ENCODE measurements around the gene CEP72.
"Not testable (repeated sequence)": the region's sequence is repeated elsewhere in the genome, so short reads cannot be mapped to it uniquely, and the experiment has no call there.

Gene CEP72

DNA sequence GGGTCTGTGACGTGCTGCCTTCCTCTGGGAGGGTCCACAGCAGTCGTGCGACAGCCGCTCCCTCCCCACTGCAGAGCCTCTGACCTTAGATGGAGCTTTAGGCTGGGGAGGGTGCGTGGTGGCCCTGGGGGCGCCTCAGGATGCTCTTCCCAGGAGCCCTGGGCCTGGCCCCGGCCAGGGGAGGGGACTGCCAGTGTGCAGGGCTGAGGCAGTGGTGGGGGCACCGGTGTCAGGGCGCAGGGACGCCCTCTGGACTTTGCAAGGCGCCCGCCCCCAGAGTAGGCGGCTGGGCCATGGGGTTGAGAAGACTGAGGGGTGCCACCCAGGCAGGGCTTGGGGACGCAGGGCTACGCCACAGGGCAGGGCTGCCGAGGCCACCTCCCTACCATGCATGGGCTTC lies 66.4 kb downstream of the CEP72 start:
- Histone ChIP-seq H3K27me3 (replicated peaks in 2 of 5; ENCODE audit: control insufficient read depth in 4 of 5, insufficient read depth in 5 of 5, low read length in 4 of 5) (peaks cover 0 to 42% (median 2%) of the 10 kb centered on the region in 5 experiments), H3K4me1 (ENCODE audit: control extremely low read depth in 1 of 4, control insufficient read depth in 4 of 4, insufficient read depth in 4 of 4, low read length in 3 of 4) (peaks cover 0 to 10% (median 5%) of the 10 kb centered on the region in 4 experiments)
- POLR2A ChIA-PET; H3K4me3 ChIP-seq (ENCODE audit: control insufficient read depth in 1 of 7, extremely low read depth in 1 of 7, insufficient read depth in 4 of 7, low read depth in 2 of 7, low read length in 6 of 7); DNase-seq; CTCF ChIA-PET; H3K36me3 ChIP-seq (ENCODE audit: control insufficient read depth in 4 of 4, insufficient read depth in 4 of 4, low read length in 3 of 4); H3K9me3 ChIP-seq (ENCODE audit: control extremely low read depth in 1 of 5, control insufficient read depth in 4 of 5, insufficient read depth in 2 of 5, low read depth in 1 of 5, low read length in 4 of 5); H3K27ac ChIP-seq (ENCODE audit: insufficient read depth in 1 of 2, low read depth in 1 of 2, low read length in 2 of 2, poor library complexity in 1 of 2, severe bottlenecking in 2 of 2): not testable (repeated sequence)
- 52% methylated on average over 2 of the region's 16 CpGs for WGBS (ENCODE audit: insufficient coverage)

DNA sequence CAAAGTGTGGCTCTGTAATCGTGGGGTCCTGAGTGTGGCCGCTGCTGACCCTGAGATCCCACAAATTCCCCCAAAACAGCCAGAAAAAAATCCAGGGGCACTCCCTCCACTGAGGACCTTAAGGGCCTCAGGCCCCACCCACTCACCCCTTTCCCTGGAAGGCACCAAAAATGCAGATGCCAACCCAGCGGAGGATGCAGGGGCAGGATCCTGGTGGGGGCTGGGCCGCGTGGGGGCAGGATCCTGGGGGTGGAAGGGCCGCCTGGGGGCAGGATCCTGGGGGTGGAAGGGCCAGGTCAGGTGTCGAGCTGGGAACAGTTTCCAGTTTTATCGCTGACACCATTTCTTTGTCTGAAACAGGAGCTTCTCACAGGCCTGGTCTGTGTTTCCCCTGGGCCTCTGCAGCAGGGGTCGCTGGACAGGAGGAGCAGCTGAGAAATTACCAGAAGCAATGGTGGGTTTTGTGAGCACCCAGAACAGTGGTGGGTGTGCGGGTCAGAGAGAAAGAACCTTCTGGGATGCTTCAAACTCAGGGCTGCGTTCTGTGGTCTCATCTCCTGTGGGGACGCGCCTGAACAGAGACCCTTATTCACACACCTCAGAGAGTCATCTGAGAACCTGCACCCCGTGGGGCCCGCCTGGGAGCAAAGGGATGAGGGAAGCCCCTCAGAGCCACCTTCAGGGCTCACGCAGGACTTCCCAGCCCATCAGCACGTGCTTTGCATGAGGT lies 67.2 kb downstream of the CEP72 start:
- DNase-seq; CTCF ChIA-PET; H3K9me3 ChIP-seq (ENCODE audit: control extremely low read depth in 1 of 5, control insufficient read depth in 4 of 5, insufficient read depth in 2 of 5, low read depth in 1 of 5, low read length in 4 of 5); H3K4me3 ChIP-seq (ENCODE audit: control insufficient read depth in 1 of 7, extremely low read depth in 1 of 7, insufficient read depth in 4 of 7, low read depth in 2 of 7, low read length in 6 of 7); H3K27ac ChIP-seq (ENCODE audit: insufficient read depth in 1 of 2, low read depth in 1 of 2, low read length in 2 of 2, poor library complexity in 1 of 2, severe bottlenecking in 2 of 2); POLR2A ChIA-PET; H3K4me1 ChIP-seq (ENCODE audit: control extremely low read depth in 1 of 4, control insufficient read depth in 4 of 4, insufficient read depth in 4 of 4, low read length in 3 of 4); H3K36me3 ChIP-seq (ENCODE audit: control insufficient read depth in 4 of 4, insufficient read depth in 4 of 4, low read length in 3 of 4): not testable (repeated sequence)
- 77% methylated on average over 5 of the region's 17 CpGs for WGBS (ENCODE audit: insufficient coverage)
- H3K27me3 ChIP-seq (replicated peaks in 2 of 5; ENCODE audit: control insufficient read depth in 4 of 5, insufficient read depth in 5 of 5, low read length in 4 of 5), result peaks cover 0 to 34% (median 2%) of the 10 kb centered on the region in 5 experiments

DNA sequence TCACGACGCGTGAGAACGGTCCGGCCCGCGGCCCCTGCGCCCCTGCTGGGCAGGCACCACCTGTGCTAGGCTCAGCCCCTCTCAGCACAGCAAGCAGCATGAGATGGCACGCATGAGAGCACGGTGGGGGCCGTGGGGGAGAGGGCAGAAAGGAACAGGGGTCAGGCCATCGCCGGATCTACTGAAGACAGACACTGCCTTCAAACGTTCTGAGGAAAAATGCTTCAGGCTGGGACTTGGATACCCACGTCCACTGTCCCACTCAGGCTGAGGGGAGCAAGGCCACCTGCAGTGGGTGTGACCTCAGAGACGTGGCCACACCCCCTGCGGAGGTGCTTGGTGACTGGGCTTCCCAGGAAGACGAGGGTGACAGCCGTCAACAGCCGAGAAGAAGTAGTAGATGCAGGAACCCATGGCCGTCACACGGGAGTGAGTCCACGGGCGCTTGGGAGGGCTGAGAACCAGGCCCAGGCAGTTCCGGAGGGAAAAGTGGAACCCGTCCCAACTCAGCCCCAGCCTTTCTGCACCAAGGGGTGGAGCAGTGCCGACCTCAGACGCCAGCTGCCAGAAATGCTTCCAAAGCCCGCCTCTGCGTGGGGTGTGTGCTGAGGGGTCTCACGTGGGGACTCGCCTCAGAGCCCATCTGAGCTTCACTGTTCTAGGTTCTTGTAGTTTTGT lies 68.1 kb downstream of the CEP72 start:
- H3K36me3 ChIP-seq (ENCODE audit: control insufficient read depth in 4 of 4, insufficient read depth in 4 of 4, low read length in 3 of 4); CTCF ChIA-PET: not testable (repeated sequence)
- WGBS (ENCODE audit: insufficient coverage), result no CpG with 5 or more reads among the region's 32 CpGs

DNA sequence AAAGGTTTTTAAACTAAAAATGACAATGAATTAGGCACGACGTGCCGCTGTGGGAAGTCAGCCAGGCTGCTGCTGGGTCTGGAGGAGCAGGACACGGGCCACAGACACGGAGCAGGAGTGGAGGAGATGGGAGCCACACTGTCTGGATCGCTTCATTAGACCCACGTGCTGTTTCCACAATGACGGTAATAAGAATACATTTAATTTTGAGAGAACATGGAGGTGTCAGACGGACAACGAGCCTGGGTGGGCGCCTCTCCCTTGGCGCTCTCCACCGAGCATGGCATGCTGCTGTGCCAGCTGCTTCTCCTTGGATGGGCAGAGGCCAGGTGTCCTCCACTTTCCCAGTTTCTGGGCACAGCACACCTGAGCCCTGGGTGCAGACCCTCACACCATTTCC lies 68.7 kb downstream of the CEP72 start:
- 93% methylated on average over 10 of the region's 13 CpGs for WGBS (ENCODE audit: insufficient coverage)
- H3K27ac ChIP-seq (ENCODE audit: insufficient read depth in 1 of 2, low read depth in 1 of 2, low read length in 2 of 2, poor library complexity in 1 of 2, severe bottlenecking in 2 of 2); CTCF ChIA-PET; H3K4me1 ChIP-seq (ENCODE audit: control extremely low read depth in 1 of 4, control insufficient read depth in 4 of 4, insufficient read depth in 4 of 4, low read length in 3 of 4); H3K36me3 ChIP-seq (ENCODE audit: control insufficient read depth in 4 of 4, insufficient read depth in 4 of 4, low read length in 3 of 4); H3K9me3 ChIP-seq (ENCODE audit: control extremely low read depth in 1 of 5, control insufficient read depth in 4 of 5, insufficient read depth in 2 of 5, low read depth in 1 of 5, low read length in 4 of 5); H3K4me3 ChIP-seq (ENCODE audit: control insufficient read depth in 1 of 7, extremely low read depth in 1 of 7, insufficient read depth in 4 of 7, low read depth in 2 of 7, low read length in 6 of 7); POLR2A ChIA-PET; DNase-seq: not testable (repeated sequence)
- peaks cover 0 to 26% (median 2%) of the 10 kb centered on the region in 5 experiments for H3K27me3 ChIP-seq (replicated peaks in 2 of 5; ENCODE audit: control insufficient read depth in 4 of 5, insufficient read depth in 5 of 5, low read length in 4 of 5)

More for the DNA sequence above, 68.1 kb downstream of the CEP72 start:
- H3K9me3 ChIP-seq (ENCODE audit: control extremely low read depth in 1 of 5, control insufficient read depth in 4 of 5, insufficient read depth in 2 of 5, low read depth in 1 of 5, low read length in 4 of 5); POLR2A ChIA-PET; DNase-seq; H3K27ac ChIP-seq (ENCODE audit: insufficient read depth in 1 of 2, low read depth in 1 of 2, low read length in 2 of 2, poor library complexity in 1 of 2, severe bottlenecking in 2 of 2); H3K4me3 ChIP-seq (ENCODE audit: control insufficient read depth in 1 of 7, extremely low read depth in 1 of 7, insufficient read depth in 4 of 7, low read depth in 2 of 7, low read length in 6 of 7); H3K4me1 ChIP-seq (ENCODE audit: control extremely low read depth in 1 of 4, control insufficient read depth in 4 of 4, insufficient read depth in 4 of 4, low read length in 3 of 4): not testable (repeated sequence)
- H3K27me3 ChIP-seq (replicated peaks in 2 of 5; ENCODE audit: control insufficient read depth in 4 of 5, insufficient read depth in 5 of 5, low read length in 4 of 5), result peaks cover 0 to 29% (median 2%) of the 10 kb centered on the region in 5 experiments

DNA sequence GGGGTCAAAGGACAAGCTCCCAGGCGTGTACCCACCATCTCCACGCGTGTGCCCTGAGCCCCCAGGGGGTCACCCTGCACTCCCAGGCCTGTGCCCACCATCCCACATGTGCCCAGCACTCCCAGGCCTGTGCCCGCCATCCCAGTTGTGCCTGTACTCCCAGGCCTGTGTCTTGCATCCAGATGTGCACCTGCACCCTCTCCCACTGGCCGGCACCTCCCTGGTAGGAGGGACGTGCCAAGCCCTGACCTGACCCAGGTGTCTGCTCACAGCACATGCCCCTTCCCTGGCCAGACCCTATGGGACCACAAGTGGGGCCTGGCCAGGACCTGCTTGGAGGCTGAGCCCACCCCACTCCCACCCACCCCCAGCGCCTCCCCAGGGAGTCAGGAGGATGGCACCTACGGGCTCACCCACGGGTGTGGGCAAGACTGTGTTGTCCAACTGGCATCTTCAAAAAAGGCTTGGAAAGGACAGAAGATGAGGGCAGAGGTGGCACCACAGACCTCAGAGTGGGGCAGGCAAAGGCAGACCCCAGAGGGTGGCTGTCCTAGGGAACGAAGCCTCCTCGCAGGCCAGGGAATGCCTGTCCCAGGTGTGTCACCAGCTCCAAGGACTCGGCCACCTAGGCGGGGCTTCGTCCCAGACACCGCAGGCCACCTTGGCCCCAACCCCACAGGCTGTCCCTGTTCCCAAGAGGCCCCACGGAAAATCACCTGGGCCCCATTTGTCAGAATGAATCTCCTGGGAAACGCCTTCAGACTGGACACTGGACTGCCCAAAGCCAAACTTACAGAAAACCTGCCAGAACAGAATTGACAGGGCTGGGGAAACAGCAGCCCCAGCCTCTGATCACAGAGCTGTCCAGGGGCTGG lies 69.4 kb downstream of the CEP72 start:
- CTCF ChIA-PET; H3K27ac ChIP-seq (ENCODE audit: insufficient read depth in 1 of 2, low read depth in 1 of 2, low read length in 2 of 2, poor library complexity in 1 of 2, severe bottlenecking in 2 of 2); H3K36me3 ChIP-seq (ENCODE audit: control insufficient read depth in 4 of 4, insufficient read depth in 4 of 4, low read length in 3 of 4); POLR2A ChIA-PET; DNase-seq; H3K4me1 ChIP-seq (ENCODE audit: control extremely low read depth in 1 of 4, control insufficient read depth in 4 of 4, insufficient read depth in 4 of 4, low read length in 3 of 4); H3K4me3 ChIP-seq (ENCODE audit: control insufficient read depth in 1 of 7, extremely low read depth in 1 of 7, insufficient read depth in 4 of 7, low read depth in 2 of 7, low read length in 6 of 7); H3K9me3 ChIP-seq (ENCODE audit: control extremely low read depth in 1 of 5, control insufficient read depth in 4 of 5, insufficient read depth in 2 of 5, low read depth in 1 of 5, low read length in 4 of 5): not testable (repeated sequence)
- peaks cover 0 to 19% (median under 1%) of the 10 kb centered on the region in 5 experiments for H3K27me3 ChIP-seq (replicated peaks in 2 of 5; ENCODE audit: control insufficient read depth in 4 of 5, insufficient read depth in 5 of 5, low read length in 4 of 5)
- WGBS (ENCODE audit: insufficient coverage), result 95% methylated on average over 7 of the region's 17 CpGs

DNA sequence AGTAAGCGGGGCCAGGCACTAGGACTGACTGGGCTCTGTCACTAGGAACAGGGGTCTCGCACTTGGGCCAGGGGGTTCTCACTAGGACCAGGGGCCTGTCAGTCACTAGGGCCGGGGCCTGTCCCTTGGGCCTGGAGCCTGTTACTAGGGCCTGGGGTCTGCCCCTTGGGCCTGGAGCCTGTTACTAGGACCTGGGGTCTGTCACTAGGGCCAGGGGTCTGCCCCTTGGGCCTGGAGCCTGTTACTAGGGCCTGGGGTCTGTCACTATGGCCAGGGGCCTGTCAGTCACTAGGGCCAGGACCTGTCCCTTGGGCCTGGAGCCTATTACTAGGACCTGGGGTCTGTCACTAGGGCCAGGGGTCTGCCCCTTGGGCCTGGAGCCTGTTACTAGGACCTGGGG lies 70.1 kb downstream of the CEP72 start:
- CTCF ChIA-PET; H3K4me3 ChIP-seq (ENCODE audit: control insufficient read depth in 1 of 7, extremely low read depth in 1 of 7, insufficient read depth in 4 of 7, low read depth in 2 of 7, low read length in 6 of 7); DNase-seq; H3K9me3 ChIP-seq (ENCODE audit: control extremely low read depth in 1 of 5, control insufficient read depth in 4 of 5, insufficient read depth in 2 of 5, low read depth in 1 of 5, low read length in 4 of 5); POLR2A ChIA-PET; H3K36me3 ChIP-seq (ENCODE audit: control insufficient read depth in 4 of 4, insufficient read depth in 4 of 4, low read length in 3 of 4); H3K27ac ChIP-seq (ENCODE audit: insufficient read depth in 1 of 2, low read depth in 1 of 2, low read length in 2 of 2, poor library complexity in 1 of 2, severe bottlenecking in 2 of 2); H3K4me1 ChIP-seq (ENCODE audit: control extremely low read depth in 1 of 4, control insufficient read depth in 4 of 4, insufficient read depth in 4 of 4, low read length in 3 of 4): not testable (repeated sequence)
- H3K27me3 ChIP-seq (replicated peaks in 2 of 5; ENCODE audit: control insufficient read depth in 4 of 5, insufficient read depth in 5 of 5, low read length in 4 of 5), result peaks cover 0 to 13% (median 0%) of the 10 kb centered on the region in 5 experiments
- 100% methylated on average over 1 of the region's 3 CpGs for WGBS (ENCODE audit: insufficient coverage)

Data from common myeloid progenitor, CD34-positive (primary cell).